Neutrophil (primary cell): ENCODE data around the gene MARCHF3.

Experiments used
- H3K27ac ChIP-seq: fragments of 200-600 bp; sonication (generic); 2 replicates; pipeline ENCODE4 v1.5.1; 2016; ENCODE audit warnings: mild to moderate bottlenecking, moderate library complexity
- H3K27me3 ChIP-seq: fragments of 200-600 bp; sonication (generic); 2 replicates; pipeline ENCODE4 v1.6.0; 2016; ENCODE audit warnings: mild to moderate bottlenecking
- H3K36me3 ChIP-seq: fragments of 200-600 bp; sonication (generic); 2 replicates; pipeline ENCODE4 v1.5.1; 2017
- H3K4me1 ChIP-seq, 2 experiments: fragments of 200-600 bp in 1 of 2; sonication (generic) in 1 of 2; 1 replicate in 1 of 2; 2 replicates in 1 of 2; pipeline versions ENCODE4 v1.5.1 to v1.6.1; 2013 to 2016; ENCODE audit warnings: low read depth in 1 of 2, low read length in 1 of 2, mild to moderate bottlenecking in 1 of 2, moderate library complexity in 1 of 2; ENCODE audit not compliant: control insufficient read depth in 1 of 2, insufficient read depth in 1 of 2
- H3K4me3 ChIP-seq, 2 experiments: fragments of 200-600 bp in 1 of 2; sonication (generic) in 1 of 2; 1 replicate in 1 of 2; 2 replicates in 1 of 2; pipeline ENCODE4 v1.5.1; 2013 to 2016; ENCODE audit warnings: low read depth in 1 of 2, low read length in 1 of 2, mild to moderate bottlenecking in 1 of 2, moderate library complexity in 1 of 2
- H3K9me3 ChIP-seq: fragments of 200-600 bp; sonication (generic); 2 replicates; pipeline ENCODE4 v1.5.1; 2016
- CTCF ChIP-seq: fragments of 200-600 bp; sonication (generic); IDR thresholded peaks from 2 replicates; pipeline ENCODE4 v1.5.1; 2016; ENCODE audit warnings: antibody characterized with exemption

MARCHF3 gene

GRCh38 chr5:126852091-126852571 is 178.2 kb downstream of the MARCHF3 start:
- Histone ChIP-seq H3K9me3 (no peaks in the 10 kb centered on the region), H3K4me3 (no peak overlapping the region), H3K27me3 (no peaks in the 10 kb centered on the region), H3K4me1 (peaks cover 8 to 13% of the 10 kb centered on the region in 2 experiments), H3K36me3 (no peaks in the 10 kb centered on the region), H3K27ac (no peak overlapping the region)
- no peak for TF ChIP-seq CTCF

- H3K4me3 ChIP-seq = no peak overlapping the region
- H3K9me3 ChIP-seq = no peaks in the 10 kb centered on the region
- H3K36me3 ChIP-seq = no peaks in the 10 kb centered on the region
- TF ChIP-seq CTCF = no peak
- H3K27me3 ChIP-seq = no peaks in the 10 kb centered on the region
- no peak overlapping the region for H3K27ac ChIP-seq
- H3K4me1 ChIP-seq = peaks cover 8 to 14% of the 10 kb centered on the region in 2 experiments
Measured at GRCh38 chr5:126851501-126852011, 178.8 kb downstream of the MARCHF3 start.

- Histone ChIP-seq H3K4me1 (peaks cover 17 to 27% of the 10 kb centered on the region in 2 experiments), H3K4me3 (no peak overlapping the region), H3K9me3 (no peaks in the 10 kb centered on the region), H3K27ac (no peak overlapping the region), H3K36me3 (no peaks in the 10 kb centered on the region), H3K27me3 (no peaks in the 10 kb centered on the region)
- TF ChIP-seq CTCF = no peak
Measured at GRCh38 chr5:126849101-126849678, 181.2 kb downstream of the MARCHF3 start.

- no peaks in the 10 kb centered on the region for H3K27me3 ChIP-seq
- H3K4me3 ChIP-seq = no peak overlapping the region
- no peak overlapping the region for H3K27ac ChIP-seq
- peaks cover 17 to 27% of the 10 kb centered on the region in 2 experiments for H3K4me1 ChIP-seq
- H3K36me3 ChIP-seq = no peaks in the 10 kb centered on the region
- H3K9me3 ChIP-seq = no peaks in the 10 kb centered on the region
- TF ChIP-seq CTCF = no peak
Measured at GRCh38 chr5:126848253-126848652, 182.1 kb downstream of the MARCHF3 start.

- Histone ChIP-seq H3K27ac (no peak overlapping the region), H3K36me3 (no peaks in the 10 kb centered on the region), H3K9me3 (no peaks in the 10 kb centered on the region), H3K27me3 (no peaks in the 10 kb centered on the region), H3K4me1 (peaks cover 17 to 27% of the 10 kb centered on the region in 2 experiments), H3K4me3 (no peak overlapping the region)
- no peak for TF ChIP-seq CTCF
Measured at GRCh38 chr5:126847826-126848251, 182.5 kb downstream of the MARCHF3 start.
